Coronary artery (tissue), 2 donors: ENCODE results near the gene MRTFB.
A peak's percentile ranks its signal among the peaks of the same experiment; 100 is the strongest.

Experiments used
- DNase-seq: peaks from one replicate; pipeline ENCODE4 v3.0.0-alpha.2; 2017; ENCODE audit warnings: low spot score
- H3K27ac ChIP-seq, 2 donors: fragments of 200-600 bp; sonication (generic); one replicate each; pipeline ENCODE4 v1.5.1; 2016 to 2019
- H3K4me3 ChIP-seq: fragments of 200-600 bp; sonication (generic); 2 replicates; pipeline ENCODE4 v1.5.1; 2016; ENCODE audit warnings: mild to moderate bottlenecking, moderate library complexity
- CTCF ChIP-seq: fragments of 200-600 bp; sonication (generic); IDR thresholded peaks from one replicate; pipeline ENCODE4 v1.5.1; 2019; ENCODE audit warnings: antibody characterized with exemption

Gene MRTFB

GRCh38 chr16:14306485-14307058 is 235.5 kb downstream of the MRTFB start:
- no peak for DNase-seq
- peak overlapping the region; percentile 25 to 74 for H3K27ac ChIP-seq

DNA sequence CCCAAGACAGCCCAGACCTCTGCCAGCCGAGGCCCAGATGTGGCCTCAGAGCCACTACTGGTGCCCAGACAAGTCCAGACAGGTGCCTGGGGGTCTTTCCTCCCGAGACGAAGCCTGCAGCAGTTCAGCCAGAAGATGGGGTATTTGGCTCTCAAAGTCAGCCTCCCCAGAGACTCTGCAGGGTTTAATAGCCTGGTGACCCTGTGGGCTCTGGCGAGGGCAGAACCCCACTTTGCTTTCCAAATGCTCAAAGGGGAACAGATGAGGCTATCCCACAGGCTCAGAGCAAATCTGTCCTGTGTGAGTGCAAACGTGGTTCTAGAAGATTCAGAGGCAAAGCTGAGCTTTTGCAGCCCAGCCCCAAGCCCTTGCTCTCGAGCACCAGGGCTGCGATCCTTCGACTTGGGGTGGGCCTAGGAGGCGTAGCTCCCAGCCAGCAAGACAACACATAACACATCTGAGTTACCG is 236.0 kb downstream of the MRTFB start:
- DNase-seq = no peak
- peak overlapping the region; percentile 51 for H3K4me3 ChIP-seq

More at GRCh38 chr16:14306485-14307058, 235.5 kb downstream of the MRTFB start:
- H3K4me3 ChIP-seq = peak overlapping the region; percentile 51
- TF ChIP-seq CTCF = no peak

GRCh38 chr16:14307527-14308367 is 236.6 kb downstream of the MRTFB start:
- TF ChIP-seq CTCF = no peak
- Histone ChIP-seq H3K4me3 (peak overlapping the region; percentile 51), H3K27ac (peak overlapping the region; percentile 19 to 74)
- DNase-seq = no peak

More for the DNA sequence above, 236.0 kb downstream of the MRTFB start:
- H3K27ac ChIP-seq = peak overlapping the region in 1 of 2 donors; percentile 74
- no peak for TF ChIP-seq CTCF

DNA sequence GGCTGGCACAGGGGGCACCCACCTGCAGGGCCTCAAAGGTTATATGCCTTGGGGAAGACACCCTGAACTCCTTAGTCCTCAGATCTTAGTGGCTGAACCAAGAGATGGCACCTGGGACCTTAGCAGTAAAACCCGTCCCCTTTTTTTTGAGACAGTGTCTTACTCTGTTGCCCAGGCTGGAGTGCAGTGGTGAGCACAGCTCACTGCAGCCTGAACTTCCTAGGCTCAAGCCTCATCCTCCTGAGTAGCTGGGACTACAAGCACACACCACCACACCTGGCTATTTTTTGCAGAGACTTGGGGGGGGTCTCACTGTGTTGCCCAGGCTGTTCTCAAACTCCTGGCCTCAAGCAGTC is 237.2 kb downstream of the MRTFB start:
- TF ChIP-seq CTCF = no peak
- no peak for DNase-seq
- Histone ChIP-seq H3K27ac (peak overlapping the region; percentile 19 to 74), H3K4me3 (peak overlapping the region; percentile 51)

GRCh38 chr16:14309001-14309886 is 238.1 kb downstream of the MRTFB start:
- H3K27ac ChIP-seq = peak overlapping the region; percentile 11 to 58
- DNase-seq = no peak
- TF ChIP-seq CTCF = no peak
- H3K4me3 ChIP-seq = no peak overlapping the region

DNA sequence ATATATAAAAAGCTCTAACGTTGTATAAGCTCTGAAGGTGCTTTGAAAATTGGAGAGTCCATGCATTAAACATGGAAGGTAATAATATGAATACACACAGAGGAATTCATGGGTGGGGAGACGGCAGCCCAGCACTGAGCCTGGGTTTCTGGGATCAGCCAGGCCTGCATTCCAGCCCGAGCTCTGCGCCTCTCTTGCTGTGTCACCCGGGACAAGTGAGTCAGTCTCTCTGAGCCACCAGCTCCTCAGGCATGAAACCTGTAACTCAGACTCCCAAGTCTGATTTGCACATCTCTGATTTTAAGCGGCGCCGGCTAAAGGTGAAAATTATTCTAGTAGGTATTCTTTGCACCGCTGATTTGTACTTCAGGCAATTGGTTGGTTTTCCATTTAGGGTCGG is 238.8 kb downstream of the MRTFB start:
- no peak for DNase-seq
- Histone ChIP-seq H3K27ac (peak overlapping the region; percentile 11 to 58), H3K4me3 (no peak overlapping the region)
- TF ChIP-seq CTCF = no peak
